ENCODE measurements around the gene SYCE3. TPM values are rescaled to one million over a fixed set of nuclear protein-coding genes. Genes with fewer than 3 reads are reported as not detected.

Gene SYCE3
- total RNA-seq, 1 experiment from 2014 or later: 1.3 TPM

GRCh38 chr22:50532824-50533796 lies 29.6 kb downstream of the SYCE3 start:
- Histone ChIP-seq H4K20me1 (ENCODE audit: low read length) (no peaks in the 10 kb centered on the region), H3K4me3 (ENCODE audit: low read length) (no peak overlapping the region; the same call in 1 of the 2 replicates), H3F3A (ENCODE audit: low read length, unreplicated experiment) (no peaks in the 10 kb centered on the region), H3K9ac (ENCODE audit: low read length) (no peak overlapping the region), H3K27ac (ENCODE audit: low read length) (no peak overlapping the region), H3K4me1 (ENCODE audit: insufficient read depth, low read length) (peaks cover 10% of the 10 kb centered on the region; the same call in 1 of the 2 replicates), H3K27me3 (ENCODE audit: low read length) (no peaks in the 10 kb centered on the region), H3K79me2 (ENCODE audit: low read length) (no peaks in the 10 kb centered on the region), H3K4me2 (ENCODE audit: low read length) (peak overlapping the region; percentile 100; the same call in 1 of the 2 replicates), H3K9me2 (replicated peaks; ENCODE audit: low read length) (no peaks in the 10 kb centered on the region), H3K9me3 (ENCODE audit: low read length) (no peaks in the 10 kb centered on the region), H3K36me3 (ENCODE audit: low read depth, low read length) (no peaks in the 10 kb centered on the region), H2AFZ (ENCODE audit: low read length) (no peak overlapping the region)
- DNase-seq: no peak
- CTCF ChIA-PET: no interaction called here
- intact Hi-C loops (cut with micrococcal nuclease): loop anchor here (2.0 kb wide), 1 partner anchor 50 kb away; the partner anchor contains the start of gene CHKB
- no TSS peak for BruUV-seq (replicated peaks)
- no peak for ATAC-seq
- POLR2A ChIA-PET (ENCODE audit: unreplicated experiment): no interaction called here
- TF ChIP-seq CTCF (conservative IDR thresholded peaks at IDR 0.05; ENCODE audit: low read depth, low read length): no peak

- Histone ChIP-seq H2AFZ (ENCODE audit: low read length) (peak overlapping the region; percentile 81; the same call in 1 of the 2 replicates), H3K27me3 (ENCODE audit: low read length) (no peaks in the 10 kb centered on the region), H3K79me2 (ENCODE audit: low read length) (no peaks in the 10 kb centered on the region), H3K27ac (ENCODE audit: low read length) (peak overlapping the region; percentile 20; the same call in 1 of the 2 replicates), H3F3A (ENCODE audit: low read length, unreplicated experiment) (no peaks in the 10 kb centered on the region), H3K4me1 (ENCODE audit: insufficient read depth, low read length) (peaks cover 10% of the 10 kb centered on the region; the same call in 1 of the 2 replicates), H3K9ac (ENCODE audit: low read length) (peak overlapping the region; percentile 90), H3K9me2 (replicated peaks; ENCODE audit: low read length) (no peaks in the 10 kb centered on the region), H3K4me3 (ENCODE audit: low read length) (peak overlapping the region; percentile 78), H3K9me3 (ENCODE audit: low read length) (no peaks in the 10 kb centered on the region), H4K20me1 (ENCODE audit: low read length) (no peaks in the 10 kb centered on the region), H3K36me3 (ENCODE audit: low read depth, low read length) (no peaks in the 10 kb centered on the region), H3K4me2 (ENCODE audit: low read length) (peak overlapping the region; percentile 100)
- ChIA-PET CTCF (interaction anchor here (0.6 kb wide), 1 partner anchor 88 kb away, joined by 15 read pairs; no protein-coding TSS in a partner anchor), POLR2A (ENCODE audit: unreplicated experiment) (no interaction called here)
- no TSS peak for BruUV-seq (replicated peaks)
- TF ChIP-seq CTCF (conservative IDR thresholded peaks at IDR 0.05; ENCODE audit: low read depth, low read length) (no peak), EZH2 (IDR thresholded peaks at IDR 0.05; ENCODE audit: low read length, unreplicated experiment) (no peak), EZH2phosphoT487 (IDR thresholded peaks at IDR 0.05; ENCODE audit: borderline replicate concordance, low read length) (no peak)
- DNase-seq (peak; percentile 43), ATAC-seq (peak; percentile 43)
- intact Hi-C loops (cut with micrococcal nuclease): loop anchor here (2.0 kb wide), 1 partner anchor 51 kb away; the partner anchor contains the start of gene CHKB
These were observed 30.6 kb downstream of the SYCE3 start for GRCh38 chr22:50531962-50532674.
